ENCODE results near the gene ATAD3B. TPM values are rescaled to one million over a fixed set of nuclear protein-coding genes. Genes with fewer than 3 reads are reported as not detected.

Gene ATAD3B
- total and polyA plus RNA-seq, 7 experiments from 2014 or later = 4.5 to 53.8 (median 45.5) TPM

DNA sequence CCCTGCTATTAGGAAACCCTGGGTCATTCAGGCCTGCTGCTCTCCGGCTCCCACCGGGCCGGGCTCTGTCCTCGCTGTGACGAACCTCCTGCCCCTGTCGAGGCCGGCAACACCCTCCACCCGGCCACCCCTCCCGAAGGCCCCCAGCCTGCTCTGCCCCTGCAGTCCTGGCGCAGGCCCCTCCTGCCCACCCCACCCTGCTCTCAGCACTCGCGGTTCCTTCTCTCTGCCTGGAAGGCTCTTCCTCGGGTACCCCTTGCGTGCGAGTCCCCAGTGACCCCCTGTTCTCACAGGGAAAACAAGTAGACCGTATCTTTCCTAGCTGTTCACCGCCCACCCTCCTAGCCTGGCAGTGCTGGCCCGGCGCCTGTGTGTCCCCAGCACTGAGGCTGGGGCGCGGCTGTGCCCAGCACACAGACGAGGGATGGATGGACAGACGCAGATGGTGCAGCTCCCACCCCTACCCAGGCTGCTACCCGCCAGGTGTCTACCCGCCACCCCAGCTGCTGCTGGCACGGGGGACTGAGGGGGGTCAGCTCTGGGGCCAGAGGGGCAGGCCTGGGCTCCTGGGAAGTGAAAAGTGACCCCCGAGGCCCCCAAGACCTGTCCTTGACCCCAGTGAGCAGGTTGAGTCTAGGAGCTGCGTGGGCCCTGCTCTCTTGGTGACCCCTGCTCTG, 39.2 kb upstream of the ATAD3B start:
- peaks cover 0 to 4% (median 0%) of the 10 kb centered on the region in 11 donors for H3K9me3 Mint-ChIP-seq
- intact Hi-C loops (cut with micrococcal nuclease) = no loop called here
- peaks cover 0 to 21% of the 10 kb centered on the region in 2 donors for H3K27me3 ChIP-seq (ENCODE audit: control insufficient read depth in 2 of 2, insufficient read depth in 2 of 2, low read length in 2 of 2)

DNA sequence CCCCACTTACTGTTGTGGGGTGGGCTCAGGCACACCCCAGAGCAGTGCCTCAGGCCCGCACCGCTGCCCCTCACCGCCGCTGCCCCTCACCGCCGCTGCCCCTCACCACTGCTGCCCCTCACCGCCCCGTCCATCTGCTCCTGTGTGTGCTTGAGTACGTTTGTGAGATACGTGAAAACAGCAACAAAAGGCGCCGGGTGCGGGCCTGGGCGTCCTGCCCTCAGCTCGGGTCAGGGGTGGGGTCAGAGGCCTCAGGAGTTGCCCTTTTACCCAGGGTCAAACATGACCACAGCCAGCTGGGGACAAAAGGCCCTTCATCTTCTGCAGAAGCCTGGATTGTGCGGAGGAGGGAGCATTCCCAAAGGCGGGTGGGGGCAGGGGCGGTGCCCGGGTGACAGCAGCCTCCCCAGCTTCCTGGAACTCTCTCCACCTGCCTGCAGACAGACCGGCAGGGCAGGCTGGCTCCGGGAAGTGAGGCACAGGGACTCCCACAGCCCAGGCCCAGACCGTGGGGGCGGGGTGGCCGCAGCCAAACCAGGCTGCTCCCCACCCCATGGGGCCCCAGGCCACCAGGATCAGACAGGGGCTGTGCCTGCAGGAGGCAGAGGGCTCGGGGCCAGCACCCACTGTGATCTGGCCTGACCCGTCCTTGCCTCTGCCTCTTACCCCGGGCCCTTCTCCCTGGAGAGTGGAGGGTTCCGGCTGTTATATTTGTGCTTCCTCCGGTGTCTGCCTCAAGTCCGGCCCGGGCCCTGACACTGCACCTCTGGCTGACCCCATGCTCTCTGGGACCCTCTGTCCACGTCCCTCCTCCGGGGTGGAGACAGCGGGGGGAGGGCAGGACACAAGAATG, 38.4 kb upstream of the ATAD3B start:
- no peak overlapping the region for H3K4me3 Mint-ChIP-seq
- no peak for ATAC-seq
- H3K27me3 ChIP-seq (ENCODE audit: control insufficient read depth in 2 of 2, insufficient read depth in 2 of 2, low read length in 2 of 2) = peaks cover 0 to 28% of the 10 kb centered on the region in 2 donors
- no peaks in the 10 kb centered on the region for H3K36me3 Mint-ChIP-seq
- no peaks in the 10 kb centered on the region for H3K9me3 ChIP-seq (ENCODE audit: control insufficient read depth in 2 of 3, low read length in 3 of 3)
- H3K36me3 ChIP-seq (ENCODE audit: control insufficient read depth in 2 of 3, insufficient read depth in 3 of 3, low read length in 3 of 3) = no peaks in the 10 kb centered on the region
- no peak overlapping the region for H3K27ac Mint-ChIP-seq
- peaks cover 0 to 20% (median 8%) of the 10 kb centered on the region in 7 donors for H3K4me1 Mint-ChIP-seq
- ChIA-PET CTCF (no interaction called here), POLR2A (no interaction called here)
- H3K27me3 Mint-ChIP-seq = peaks cover 18 to 24% (median 21%) of the 10 kb centered on the region in 5 donors
- H3K4me1 ChIP-seq (ENCODE audit: control insufficient read depth in 2 of 2, insufficient read depth in 2 of 2, low read length in 2 of 2) = peaks cover 0 to 13% of the 10 kb centered on the region in 2 donors
- H3K4me3 ChIP-seq (ENCODE audit: low read length) = no peak overlapping the region
- H3K27ac ChIP-seq (ENCODE audit: low read depth, low read length) = no peak overlapping the region
- intact Hi-C loops (cut with micrococcal nuclease) = no loop called here
- peaks cover 0 to 4% (median 0%) of the 10 kb centered on the region in 11 donors for H3K9me3 Mint-ChIP-seq
- no peak for DNase-seq

More for the DNA sequence above, 39.2 kb upstream of the ATAD3B start:
- Histone ChIP-seq H3K4me1 (ENCODE audit: control insufficient read depth in 2 of 2, insufficient read depth in 2 of 2, low read length in 2 of 2) (peaks cover 0 to 13% of the 10 kb centered on the region in 2 donors), H3K27ac (ENCODE audit: low read depth, low read length) (no peak overlapping the region), H3K9me3 (ENCODE audit: control insufficient read depth in 2 of 3, low read length in 3 of 3) (no peaks in the 10 kb centered on the region), H3K4me3 (ENCODE audit: low read length) (no peak overlapping the region), H3K36me3 (ENCODE audit: control insufficient read depth in 2 of 3, insufficient read depth in 3 of 3, low read length in 3 of 3) (no peaks in the 10 kb centered on the region)
- ChIA-PET CTCF (no interaction called here), POLR2A (no interaction called here)
- ATAC-seq (no peak), DNase-seq (no peak)
- Mint-ChIP-seq H3K4me1 (peaks cover 0 to 20% (median 8%) of the 10 kb centered on the region in 7 donors), H3K27ac (no peak overlapping the region), H3K4me3 (no peak overlapping the region), H3K36me3 (no peaks in the 10 kb centered on the region), H3K27me3 (peaks cover 18 to 24% (median 21%) of the 10 kb centered on the region in 5 donors)

DNA sequence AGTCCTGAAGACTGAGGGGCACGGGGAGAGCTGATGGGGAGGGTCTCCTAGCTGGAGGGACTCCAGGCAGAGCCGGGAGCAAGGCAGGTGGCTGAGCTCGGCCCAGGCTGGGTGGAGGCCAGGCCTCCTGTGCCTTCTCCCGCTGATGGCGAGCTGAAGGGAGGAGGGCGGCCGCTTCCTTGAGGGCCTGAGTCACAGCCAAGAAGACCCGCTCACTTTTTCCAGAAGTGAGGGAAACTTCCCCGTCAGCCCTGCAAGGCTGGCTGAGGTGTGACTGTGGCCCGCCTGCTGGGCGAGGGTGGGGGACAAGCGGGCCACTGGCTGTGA, 37.8 kb upstream of the ATAD3B start:
- Histone ChIP-seq H3K27me3 (ENCODE audit: control insufficient read depth in 2 of 2, insufficient read depth in 2 of 2, low read length in 2 of 2) (peaks cover 0 to 28% of the 10 kb centered on the region in 2 donors), H3K27ac (ENCODE audit: low read depth, low read length) (no peak overlapping the region), H3K4me3 (ENCODE audit: low read length) (no peak overlapping the region), H3K36me3 (ENCODE audit: control insufficient read depth in 2 of 3, insufficient read depth in 3 of 3, low read length in 3 of 3) (no peaks in the 10 kb centered on the region), H3K4me1 (ENCODE audit: control insufficient read depth in 2 of 2, insufficient read depth in 2 of 2, low read length in 2 of 2) (peaks cover 0 to 13% of the 10 kb centered on the region in 2 donors), H3K9me3 (ENCODE audit: control insufficient read depth in 2 of 3, low read length in 3 of 3) (no peaks in the 10 kb centered on the region)
- CTCF ChIA-PET = no interaction called here
- ATAC-seq = no peak
- POLR2A ChIA-PET = no interaction called here
- intact Hi-C loops (cut with micrococcal nuclease) = no loop called here
- Mint-ChIP-seq H3K4me3 (peak overlapping the region in 1 of 10 donors; percentile 80), H3K9me3 (no peaks in the 10 kb centered on the region), H3K36me3 (no peaks in the 10 kb centered on the region), H3K27me3 (peaks cover 14 to 20% (median 15%) of the 10 kb centered on the region in 5 donors), H3K4me1 (peaks cover 0 to 15% (median 5%) of the 10 kb centered on the region in 7 donors), H3K27ac (no peak overlapping the region)
- DNase-seq = peak in 1 of 9 donors; percentile 68

- H3K9me3 ChIP-seq (ENCODE audit: control insufficient read depth in 2 of 3, low read length in 3 of 3) = no peaks in the 10 kb centered on the region
- POLR2A ChIA-PET = no interaction called here
- Mint-ChIP-seq H3K9me3 (no peaks in the 10 kb centered on the region), H3K36me3 (no peaks in the 10 kb centered on the region), H3K27me3 (peaks cover 13 to 20% (median 14%) of the 10 kb centered on the region in 5 donors), H3K4me3 (peak overlapping the region in 2 of 10 donors; percentile 63 to 80), H3K4me1 (peaks cover 0 to 15% (median 5%) of the 10 kb centered on the region in 7 donors), H3K27ac (no peak overlapping the region)
- ATAC-seq (no peak), DNase-seq (no peak)
- H3K27me3 ChIP-seq (ENCODE audit: control insufficient read depth in 2 of 2, insufficient read depth in 2 of 2, low read length in 2 of 2) = peaks cover 0 to 28% of the 10 kb centered on the region in 2 donors
- H3K27ac ChIP-seq (ENCODE audit: low read depth, low read length) = no peak overlapping the region
- CTCF ChIA-PET = no interaction called here
- intact Hi-C loops (cut with micrococcal nuclease) = no loop called here
- no peak overlapping the region for H3K4me3 ChIP-seq (ENCODE audit: low read length)
- peaks cover 0 to 13% of the 10 kb centered on the region in 2 donors for H3K4me1 ChIP-seq (ENCODE audit: control insufficient read depth in 2 of 2, insufficient read depth in 2 of 2, low read length in 2 of 2)
- no peaks in the 10 kb centered on the region for H3K36me3 ChIP-seq (ENCODE audit: control insufficient read depth in 2 of 3, insufficient read depth in 3 of 3, low read length in 3 of 3)
Observed at GRCh38 chr1:1434131-1434823, 37.3 kb upstream of the ATAD3B start.

GRCh38 chr1:1434824-1435105, 36.8 kb upstream of the ATAD3B start:
- Histone ChIP-seq H3K27me3 (ENCODE audit: control insufficient read depth in 2 of 2, insufficient read depth in 2 of 2, low read length in 2 of 2) (peaks cover 0 to 28% of the 10 kb centered on the region in 2 donors), H3K9me3 (ENCODE audit: control insufficient read depth in 2 of 3, low read length in 3 of 3) (no peaks in the 10 kb centered on the region), H3K4me3 (ENCODE audit: low read length) (no peak overlapping the region), H3K36me3 (ENCODE audit: control insufficient read depth in 2 of 3, insufficient read depth in 3 of 3, low read length in 3 of 3) (no peaks in the 10 kb centered on the region), H3K4me1 (ENCODE audit: control insufficient read depth in 2 of 2, insufficient read depth in 2 of 2, low read length in 2 of 2) (peaks cover 0 to 13% of the 10 kb centered on the region in 2 donors), H3K27ac (ENCODE audit: low read depth, low read length) (no peak overlapping the region)
- ATAC-seq (no peak), DNase-seq (no peak)
- Mint-ChIP-seq H3K27ac (no peak overlapping the region), H3K4me3 (peak overlapping the region in 8 of 10 donors; percentile 25 to 80 (median 46)), H3K27me3 (peaks cover 8 to 19% (median 10%) of the 10 kb centered on the region in 5 donors), H3K9me3 (no peaks in the 10 kb centered on the region), H3K36me3 (no peaks in the 10 kb centered on the region), H3K4me1 (peaks cover 0 to 10% (median 5%) of the 10 kb centered on the region in 7 donors)
- intact Hi-C loops (cut with micrococcal nuclease) = no loop called here
- ChIA-PET CTCF (no interaction called here), POLR2A (no interaction called here)

GRCh38 chr1:1435106-1435903, 36.3 kb upstream of the ATAD3B start, which contains the start of gene VWA1:
Gene VWA1, plus strand, starts transcription at chr1:1435690. Its CDS starts 59 bp downstream, at chr1:1435749.
- Mint-ChIP-seq H3K4me3 (peak within 1 kb of the TSS in 9 of 10 donors; percentile 36 to 80 (median 65)), H3K27me3 (peaks cover 4 to 15% (median 7%) of the 10 kb centered on the region in 5 donors), H3K4me1 (peaks cover 0 to 9% (median 5%) of the 10 kb centered on the region in 7 donors), H3K9me3 (no peaks in the 10 kb centered on the region), H3K36me3 (no peaks in the 10 kb centered on the region), H3K27ac (no peak within 1 kb of the TSS)
- intact Hi-C loops (cut with micrococcal nuclease) = no loop called here
- Histone ChIP-seq H3K36me3 (ENCODE audit: control insufficient read depth in 2 of 3, insufficient read depth in 3 of 3, low read length in 3 of 3) (no peaks in the 10 kb centered on the region), H3K4me1 (ENCODE audit: control insufficient read depth in 2 of 2, insufficient read depth in 2 of 2, low read length in 2 of 2) (peaks cover 0 to 13% of the 10 kb centered on the region in 2 donors), H3K9me3 (ENCODE audit: control insufficient read depth in 2 of 3, low read length in 3 of 3) (no peaks in the 10 kb centered on the region), H3K4me3 (ENCODE audit: low read length) (no peak within 1 kb of the TSS), H3K27me3 (ENCODE audit: control insufficient read depth in 2 of 2, insufficient read depth in 2 of 2, low read length in 2 of 2) (peaks cover 0 to 28% of the 10 kb centered on the region in 2 donors), H3K27ac (ENCODE audit: low read depth, low read length) (no peak within 1 kb of the TSS)
- ATAC-seq = peak; percentile 86
- CTCF ChIA-PET = no interaction called here
- peak; percentile 36 to 88 (median 48) for DNase-seq
- POLR2A ChIA-PET = no interaction called here
